ENCODE results near the gene DNM3.

DNA sequence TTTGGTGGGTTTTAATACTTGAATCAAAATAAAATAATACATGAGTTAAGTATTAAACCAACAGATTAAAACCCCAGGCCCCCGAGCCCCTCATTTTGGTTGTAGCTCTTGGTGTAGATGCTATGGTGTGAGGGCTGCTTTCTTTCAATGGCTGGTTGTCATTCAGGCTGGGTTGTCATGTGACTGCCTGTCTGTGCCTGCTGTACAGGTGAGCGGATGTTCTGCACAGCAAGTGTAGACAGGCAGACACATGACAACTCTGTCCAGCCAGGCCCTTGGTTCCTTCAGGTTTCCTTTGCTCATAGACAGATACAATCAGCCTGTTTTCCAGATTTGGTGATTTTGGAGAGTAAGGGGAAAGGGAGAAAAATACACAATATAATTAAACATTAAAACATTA, 297.3 kb downstream of the DNM3 start:
- TF ChIP-seq RAD21 (IDR thresholded peaks at IDR 0.05; ENCODE audit: low read depth): no peak
- no peak for TF ChIP-seq TCF12 (IDR thresholded peaks at IDR 0.05; ENCODE audit: low read depth)
- TF ChIP-seq ZBTB7A (IDR thresholded peaks at IDR 0.05; ENCODE audit: low read depth): no peak
- no peak for TF ChIP-seq CEBPB (IDR thresholded peaks at IDR 0.05)
- TF ChIP-seq EGR1 (IDR thresholded peaks at IDR 0.05): no peak
- TF ChIP-seq TAF1 (IDR thresholded peaks at IDR 0.05; ENCODE audit: low read depth): no peak
- TF ChIP-seq EP300 (IDR thresholded peaks at IDR 0.05; ENCODE audit: borderline replicate concordance): no peak
- no peak for TF ChIP-seq NFIC (IDR thresholded peaks at IDR 0.05)
- TF ChIP-seq, protein P1, sequence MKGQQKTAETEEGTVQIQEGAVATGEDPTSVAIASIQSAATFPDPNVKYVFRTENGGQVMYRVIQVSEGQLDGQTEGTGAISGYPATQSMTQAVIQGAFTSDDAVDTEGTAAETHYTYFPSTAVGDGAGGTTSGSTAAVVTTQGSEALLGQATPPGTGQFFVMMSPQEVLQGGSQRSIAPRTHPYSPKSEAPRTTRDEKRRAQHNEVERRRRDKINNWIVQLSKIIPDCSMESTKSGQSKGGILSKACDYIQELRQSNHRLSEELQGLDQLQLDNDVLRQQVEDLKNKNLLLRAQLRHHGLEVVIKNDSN (IDR thresholded peaks at IDR 0.05): peak; percentile 49; the same call in 1 of the 2 replicates
- no peak for TF ChIP-seq TEAD4 (IDR thresholded peaks at IDR 0.05)
